ENCODE measurements around the gene RASA3. TPM values are rescaled to one million over a fixed set of nuclear protein-coding genes. Genes with fewer than 3 reads are reported as not detected.

RASA3 gene
- total RNA-seq, 1 experiment from 2014 or later, result 9.1 TPM

DNA sequence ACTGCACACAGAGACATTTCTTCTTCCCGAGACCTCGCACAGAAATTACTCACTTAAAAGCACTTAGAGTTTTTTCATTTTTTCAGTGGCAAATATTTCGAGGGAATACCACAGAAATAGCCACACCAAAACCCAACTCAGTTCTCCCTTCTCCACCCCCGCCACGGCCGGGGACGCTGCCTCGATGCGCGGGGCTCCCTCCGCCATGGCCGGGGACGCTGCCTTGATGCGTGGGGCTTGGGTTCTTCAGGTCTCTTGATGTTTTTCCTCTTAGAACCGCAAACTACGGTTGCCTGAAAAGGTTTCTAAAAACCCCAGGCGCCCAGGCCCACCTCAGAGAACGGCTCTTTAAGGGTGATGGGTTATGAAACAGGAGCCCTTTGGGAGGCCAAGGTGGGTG, 71.4 kb downstream of the RASA3 start:
- TF ChIP-seq, protein P1, sequence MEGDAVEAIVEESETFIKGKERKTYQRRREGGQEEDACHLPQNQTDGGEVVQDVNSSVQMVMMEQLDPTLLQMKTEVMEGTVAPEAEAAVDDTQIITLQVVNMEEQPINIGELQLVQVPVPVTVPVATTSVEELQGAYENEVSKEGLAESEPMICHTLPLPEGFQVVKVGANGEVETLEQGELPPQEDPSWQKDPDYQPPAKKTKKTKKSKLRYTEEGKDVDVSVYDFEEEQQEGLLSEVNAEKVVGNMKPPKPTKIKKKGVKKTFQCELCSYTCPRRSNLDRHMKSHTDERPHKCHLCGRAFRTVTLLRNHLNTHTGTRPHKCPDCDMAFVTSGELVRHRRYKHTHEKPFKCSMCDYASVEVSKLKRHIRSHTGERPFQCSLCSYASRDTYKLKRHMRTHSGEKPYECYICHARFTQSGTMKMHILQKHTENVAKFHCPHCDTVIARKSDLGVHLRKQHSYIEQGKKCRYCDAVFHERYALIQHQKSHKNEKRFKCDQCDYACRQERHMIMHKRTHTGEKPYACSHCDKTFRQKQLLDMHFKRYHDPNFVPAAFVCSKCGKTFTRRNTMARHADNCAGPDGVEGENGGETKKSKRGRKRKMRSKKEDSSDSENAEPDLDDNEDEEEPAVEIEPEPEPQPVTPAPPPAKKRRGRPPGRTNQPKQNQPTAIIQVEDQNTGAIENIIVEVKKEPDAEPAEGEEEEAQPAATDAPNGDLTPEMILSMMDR (IDR thresholded peaks at IDR 0.05; ENCODE audit: unreplicated experiment), result no peak
- Mint-ChIP-seq H3K36me3 (ENCODE audit: insufficient read depth, unreplicated experiment) (peaks cover 5% of the 10 kb centered on the region), H3K27me3 (ENCODE audit: insufficient read depth, unreplicated experiment) (no peaks in the 10 kb centered on the region), H3K4me3 (ENCODE audit: unreplicated experiment) (no peak overlapping the region), H3K4me1 (ENCODE audit: insufficient read depth, unreplicated experiment) (peaks cover 26% of the 10 kb centered on the region), H3K27ac (ENCODE audit: low read depth, unreplicated experiment) (no peak overlapping the region), H3K9me3 (ENCODE audit: unreplicated experiment) (no peaks in the 10 kb centered on the region)
- ChIA-PET CTCF (no interaction called here), POLR2A (no interaction called here)
- intact Hi-C loops (cut with micrococcal nuclease), result no loop called here
- DNase-seq (ENCODE audit: unreplicated experiment), result no peak
- BruUV-seq (replicated peaks), result no TSS peak

DNA sequence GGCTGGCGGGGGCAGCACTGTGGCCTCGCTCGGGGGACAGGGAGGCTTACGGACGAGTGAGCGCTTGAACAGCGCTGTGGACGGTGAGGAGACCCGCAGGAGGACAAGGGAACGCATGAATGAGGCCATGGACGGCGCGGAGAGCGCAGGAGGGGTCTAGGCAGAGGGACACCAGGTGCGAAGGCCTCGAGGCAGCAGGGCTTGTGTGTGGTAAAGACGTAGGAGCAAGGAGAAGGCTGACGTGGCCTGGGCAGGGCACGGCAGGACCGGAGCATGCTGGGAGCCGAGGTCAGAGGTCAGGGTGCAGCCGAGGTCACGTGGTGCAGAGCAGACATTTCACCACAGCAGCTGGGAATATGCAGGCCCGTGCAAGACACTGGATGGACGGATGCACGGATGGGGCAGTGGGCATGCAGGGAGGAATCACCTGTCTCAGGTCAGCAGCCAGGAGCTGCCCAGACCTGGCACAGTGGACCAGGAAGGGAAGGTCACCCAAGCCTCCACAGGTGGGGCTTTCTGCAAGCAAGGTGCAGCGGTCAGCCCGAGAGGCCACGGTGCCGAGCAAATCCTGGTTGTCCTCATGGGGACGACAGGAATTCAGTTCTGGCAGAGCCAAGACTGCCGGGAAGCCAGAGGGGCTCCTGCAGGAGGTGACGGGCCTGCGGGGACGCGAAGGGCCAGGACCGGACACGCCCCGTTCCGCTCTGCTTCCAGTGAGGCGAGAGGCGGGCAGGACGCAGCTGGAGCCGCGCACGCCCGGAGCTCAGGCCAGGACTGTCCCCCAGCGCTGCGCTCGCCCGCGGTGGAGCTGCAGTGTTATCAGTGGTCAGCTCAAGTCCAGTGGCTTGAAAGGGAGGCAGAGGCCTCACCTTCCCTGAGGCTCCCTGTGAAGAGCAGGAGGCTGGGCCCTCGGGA, 72.2 kb downstream of the RASA3 start:
- BruUV-seq (replicated peaks), result no TSS peak
- no peaks in the 10 kb centered on the region for H3K27me3 Mint-ChIP-seq (ENCODE audit: insufficient read depth, unreplicated experiment)
- DNase-seq (ENCODE audit: unreplicated experiment), result no peak
- TF ChIP-seq, protein P1 (IDR thresholded peaks at IDR 0.05; ENCODE audit: unreplicated experiment), result no peak
- H3K36me3 Mint-ChIP-seq (ENCODE audit: insufficient read depth, unreplicated experiment), result peaks cover 2% of the 10 kb centered on the region
- ChIA-PET POLR2A (no interaction called here), CTCF (interaction anchor here (0.6 kb wide), 1 partner anchor 63 kb away, joined by 3 read pairs; no protein-coding TSS in a partner anchor)
- no peaks in the 10 kb centered on the region for H3K9me3 Mint-ChIP-seq (ENCODE audit: unreplicated experiment)
- no peak overlapping the region for H3K4me3 Mint-ChIP-seq (ENCODE audit: unreplicated experiment)
- intact Hi-C loops (cut with micrococcal nuclease), result no loop called here
- H3K4me1 Mint-ChIP-seq (ENCODE audit: insufficient read depth, unreplicated experiment), result peaks cover 18% of the 10 kb centered on the region
- H3K27ac Mint-ChIP-seq (ENCODE audit: low read depth, unreplicated experiment), result no peak overlapping the region

DNA sequence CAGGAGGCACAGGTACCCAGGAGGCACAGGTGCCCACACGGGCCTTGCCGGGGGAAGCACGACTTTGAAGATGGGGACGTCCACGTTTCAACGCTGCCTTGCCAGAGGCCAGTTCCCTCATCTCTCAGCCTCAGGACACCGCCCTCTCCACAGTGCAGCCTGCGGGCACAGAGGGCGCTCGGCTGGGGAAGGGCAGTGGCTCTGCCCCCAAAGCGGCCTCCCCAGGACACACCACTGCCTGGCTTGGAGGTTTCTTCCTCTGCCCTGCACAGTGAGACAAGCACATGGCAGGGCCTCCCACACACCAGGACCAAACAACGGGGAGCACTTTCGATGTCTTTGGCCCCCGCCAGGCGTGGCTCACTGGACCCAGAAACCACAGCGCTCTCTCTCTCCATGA, 73.0 kb downstream of the RASA3 start:
- peak overlapping the region; percentile 69 for H3K27ac Mint-ChIP-seq (ENCODE audit: low read depth, unreplicated experiment)
- TF ChIP-seq, protein P1 (IDR thresholded peaks at IDR 0.05; ENCODE audit: unreplicated experiment), result no peak
- H3K4me1 Mint-ChIP-seq (ENCODE audit: insufficient read depth, unreplicated experiment), result peaks cover 11% of the 10 kb centered on the region
- POLR2A ChIA-PET, result interaction anchor here (1.1 kb wide), 1 partner anchor 88 kb away, joined by 4 read pairs; no protein-coding TSS in a partner anchor
- no TSS peak for BruUV-seq (replicated peaks)
- no peak overlapping the region for H3K4me3 Mint-ChIP-seq (ENCODE audit: unreplicated experiment)
- CTCF ChIA-PET, result no interaction called here
- no peaks in the 10 kb centered on the region for H3K36me3 Mint-ChIP-seq (ENCODE audit: insufficient read depth, unreplicated experiment)
- intact Hi-C loops (cut with micrococcal nuclease), result no loop called here
- H3K9me3 Mint-ChIP-seq (ENCODE audit: unreplicated experiment), result no peaks in the 10 kb centered on the region
- no peaks in the 10 kb centered on the region for H3K27me3 Mint-ChIP-seq (ENCODE audit: insufficient read depth, unreplicated experiment)
- no peak for DNase-seq (ENCODE audit: unreplicated experiment)

DNA sequence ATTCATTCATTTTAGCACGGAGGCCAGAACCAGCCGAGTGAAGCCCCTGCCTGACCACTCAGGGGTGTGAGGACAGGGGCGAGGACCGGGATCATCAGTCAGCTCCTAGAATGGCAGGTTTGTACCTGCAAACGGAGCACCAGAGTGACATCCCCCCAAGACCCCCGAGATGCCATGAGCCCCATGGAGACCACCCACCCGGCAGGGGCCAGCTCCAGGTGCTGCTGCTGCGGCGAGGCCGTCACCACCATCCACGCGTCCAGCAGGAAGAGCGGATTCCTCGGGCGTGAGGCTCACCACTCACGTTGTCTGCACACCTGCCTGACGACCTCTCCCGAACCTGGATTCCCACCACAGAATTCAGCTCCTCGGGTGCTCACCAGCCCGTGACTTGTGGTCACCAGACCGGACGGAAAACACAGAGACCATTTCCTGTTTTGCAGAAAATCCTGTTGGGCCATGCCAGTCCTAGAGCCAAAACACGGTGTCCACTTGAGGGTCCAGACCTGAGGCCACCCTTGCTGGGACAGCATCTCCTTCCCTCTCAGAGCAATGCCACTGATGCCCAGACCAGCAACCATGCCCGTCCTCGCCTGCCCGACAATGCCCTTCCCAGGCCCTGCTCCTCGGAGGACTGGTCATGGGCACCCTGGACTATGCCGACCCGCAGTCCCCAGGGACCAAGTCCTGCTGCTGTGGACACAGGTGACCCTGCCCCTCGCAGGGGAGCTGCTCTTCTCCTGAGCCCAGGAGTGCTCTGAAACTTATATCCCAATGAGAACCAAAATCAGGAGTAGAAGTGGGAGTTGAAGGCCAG, 74.2 kb downstream of the RASA3 start:
- CTCF ChIA-PET, result no interaction called here

More for the DNA sequence above, 74.2 kb downstream of the RASA3 start:
- TF ChIP-seq, protein P1 (IDR thresholded peaks at IDR 0.05; ENCODE audit: unreplicated experiment), result no peak
- no peak overlapping the region for H3K4me3 Mint-ChIP-seq (ENCODE audit: unreplicated experiment)
- POLR2A ChIA-PET, result interaction anchor here (1.1 kb wide), 1 partner anchor 87 kb away, joined by 4 read pairs; no protein-coding TSS in a partner anchor
- no peaks in the 10 kb centered on the region for H3K4me1 Mint-ChIP-seq (ENCODE audit: insufficient read depth, unreplicated experiment)
- DNase-seq (ENCODE audit: unreplicated experiment), result no peak
- intact Hi-C loops (cut with micrococcal nuclease), result no loop called here
- no peaks in the 10 kb centered on the region for H3K36me3 Mint-ChIP-seq (ENCODE audit: insufficient read depth, unreplicated experiment)
- H3K27me3 Mint-ChIP-seq (ENCODE audit: insufficient read depth, unreplicated experiment), result no peaks in the 10 kb centered on the region
- H3K9me3 Mint-ChIP-seq (ENCODE audit: unreplicated experiment), result no peaks in the 10 kb centered on the region
- no peak overlapping the region for H3K27ac Mint-ChIP-seq (ENCODE audit: low read depth, unreplicated experiment)
- no TSS peak for BruUV-seq (replicated peaks)

All from MCF 10A (cell line).